ENCODE measurements around the gene FFAR2. TPM values are rescaled to one million over a fixed set of nuclear protein-coding genes. Genes with fewer than 3 reads are reported as not detected.
"Not testable (repeated sequence)": the region's sequence is repeated elsewhere in the genome, so short reads cannot be mapped to it uniquely, and the experiment has no call there.

The FFAR2 gene
- total and polyA plus RNA-seq, 9 of the 15 experiments (the other 6 are each of a cell fraction or from before 2014, with no cell fraction given): not detected

- Histone ChIP-seq H4K20me1 (replicated peaks; ENCODE audit: control insufficient read depth, insufficient read depth, low read length) (no peaks in the 10 kb centered on the region), H3K27ac (ENCODE audit: extremely low read depth, low read depth, low read length) (no peak overlapping the region), H2AFZ (ENCODE audit: low read depth, low read length) (no peak overlapping the region), H3K4me1 (replicated peaks in 1 of 2; ENCODE audit: control insufficient read depth in 2 of 2, insufficient read depth in 2 of 2, low read length in 2 of 2) (no peaks in the 10 kb centered on the region), H3K4me2 (ENCODE audit: insufficient read depth, low read length) (no peak overlapping the region), H3K9me1 (ENCODE audit: control insufficient read depth, insufficient read depth, low read length) (no peaks in the 10 kb centered on the region), H3K79me2 (ENCODE audit: control insufficient read depth, insufficient read depth, low read length) (no peaks in the 10 kb centered on the region), H3K4me3 (no peak overlapping the region), H3K27me3 (ENCODE audit: control insufficient read depth in 2 of 2, insufficient read depth in 2 of 2, low read length in 2 of 2) (peaks cover 35 to 40% of the 10 kb centered on the region in 2 experiments; a peak in 4 of 5 replicates), H3K36me3 (ENCODE audit: control insufficient read depth, insufficient read depth, low read length) (no peaks in the 10 kb centered on the region), H3K9ac (ENCODE audit: insufficient read depth in 1 of 2, low read depth in 2 of 2, low read length in 2 of 2) (peak overlapping the region in 1 of 2 experiments; percentile 45; a peak in 2 of 4 replicates), H3K9me3 (replicated peaks; ENCODE audit: control insufficient read depth, insufficient read depth, low read depth, low read length) (no peaks in the 10 kb centered on the region)
- no TSS peak for BruUV-seq (replicated peaks)
- ChIA-PET CTCF (ENCODE audit: low intra/inter-chr PET ratio) (interaction anchor here (0.6 kb wide), 1 partner anchor 175 kb away, joined by 3 read pairs; no protein-coding TSS in a partner anchor), POLR2A (interaction anchor here (0.6 to 1.1 kb wide), 3 partner anchors 13 to 369 kb away, joined by 3 read pairs; no protein-coding TSS in a partner anchor)
- TF ChIP-seq ETV1 (tag; conservative IDR thresholded peaks at IDR 0.05; ENCODE audit: low read depth) (no peak), CBX8 (IDR thresholded peaks at IDR 0.05; ENCODE audit: borderline replicate concordance, extremely low read depth, low read depth, low read length, poor library complexity, severe bottlenecking) (peak; percentile 31), RBM17 (IDR thresholded peaks at IDR 0.05; ENCODE audit: borderline replicate concordance, low read depth, low read length) (no peak)
- no peak for DNase-seq (ENCODE audit: extremely low read depth in 1 of 4, low spot score in 3 of 4)
- in situ Hi-C loops (cut with MboI): loop anchor here (10.0 kb wide), 1 partner anchor 186 kb away; no protein-coding TSS in a partner anchor
- 0% methylated on average over 9 of the region's 9 CpGs for WGBS (ENCODE audit: insufficient coverage, low coverage, missing lambda C conversion rate)
- no peak for ATAC-seq
- intact Hi-C loops (cut with micrococcal nuclease): no loop called here
- no peak for FAIRE-seq
Measured at GRCh38 chr19:35461060-35461459, 13.0 kb downstream of the FFAR2 start.

GRCh38 chr19:35461788-35462187, 13.7 kb downstream of the FFAR2 start:
- H3K4me1 ChIP-seq (replicated peaks in 1 of 2; ENCODE audit: control insufficient read depth in 2 of 2, insufficient read depth in 2 of 2, low read length in 2 of 2); H4K20me1 ChIP-seq (replicated peaks; ENCODE audit: control insufficient read depth, insufficient read depth, low read length); H3K27ac ChIP-seq (ENCODE audit: extremely low read depth, low read depth, low read length); H3K79me2 ChIP-seq (ENCODE audit: control insufficient read depth, insufficient read depth, low read length); BruUV-seq (replicated peaks); H3K9me1 ChIP-seq (ENCODE audit: control insufficient read depth, insufficient read depth, low read length); H3K36me3 ChIP-seq (ENCODE audit: control insufficient read depth, insufficient read depth, low read length); H3K9me3 ChIP-seq (replicated peaks; ENCODE audit: control insufficient read depth, insufficient read depth, low read depth, low read length); CTCF ChIA-PET (ENCODE audit: low intra/inter-chr PET ratio); DNase-seq (ENCODE audit: extremely low read depth in 1 of 4, low spot score in 3 of 4); H3K4me2 ChIP-seq (ENCODE audit: insufficient read depth, low read length); H3K9ac ChIP-seq (ENCODE audit: insufficient read depth in 1 of 2, low read depth in 2 of 2, low read length in 2 of 2); H3K4me3 ChIP-seq; intact Hi-C loops (cut with micrococcal nuclease); FAIRE-seq; H2AFZ ChIP-seq (ENCODE audit: low read depth, low read length); ATAC-seq: not testable (repeated sequence)
- POLR2A ChIA-PET: interaction anchor here (0.6 kb wide), 2 partner anchors 40 to 318 kb away, joined by 3 read pairs; no protein-coding TSS in a partner anchor
- peaks cover 41 to 47% of the 10 kb centered on the region in 2 experiments for H3K27me3 ChIP-seq (ENCODE audit: control insufficient read depth in 2 of 2, insufficient read depth in 2 of 2, low read length in 2 of 2)
- in situ Hi-C loops (cut with MboI): loop anchor here (10.0 kb wide), 1 partner anchor 187 kb away; no protein-coding TSS in a partner anchor
